ENCODE data around the gene DPYSL5.

The DPYSL5 gene

GRCh38 chr2:26846334-26847306 lies 1.3 kb upstream of the DPYSL5 start:
- FAIRE-seq, result peak; percentile 92

GRCh38 chr2:26847307-26847654 lies 651 bp upstream of the DPYSL5 start:
- no peak for FAIRE-seq

- no peak for FAIRE-seq
Measured at GRCh38 chr2:26848336-26849055, 564 bp downstream of the DPYSL5 start.

- no peak for FAIRE-seq
Measured at GRCh38 chr2:26849056-26849999, 1.4 kb downstream of the DPYSL5 start.

GRCh38 chr2:26850000-26850431 lies 2.1 kb downstream of the DPYSL5 start:
- no peak for FAIRE-seq

- no peak for FAIRE-seq
Measured at GRCh38 chr2:26850505-26850904, 2.6 kb downstream of the DPYSL5 start.

- no peak for FAIRE-seq
Measured at GRCh38 chr2:26852405-26853306, 4.7 kb downstream of the DPYSL5 start.

- no peak for FAIRE-seq
Measured at GRCh38 chr2:26853751-26854150, 5.8 kb downstream of the DPYSL5 start.

- no peak for FAIRE-seq
Measured at GRCh38 chr2:26854283-26854827, 6.4 kb downstream of the DPYSL5 start.

GRCh38 chr2:26855466-26855865 lies 7.5 kb downstream of the DPYSL5 start:
- no peak for FAIRE-seq

- FAIRE-seq, result no peak
Measured at GRCh38 chr2:26859622-26860021, 11.7 kb downstream of the DPYSL5 start.

- FAIRE-seq, result no peak
Measured at GRCh38 chr2:26860211-26860850, 12.4 kb downstream of the DPYSL5 start.

- FAIRE-seq, result no peak
Measured at GRCh38 chr2:26861610-26862224, 13.8 kb downstream of the DPYSL5 start.

GRCh38 chr2:26864226-26864625 lies 16.3 kb downstream of the DPYSL5 start:
- no peak for FAIRE-seq

GRCh38 chr2:26864646-26865045 lies 16.7 kb downstream of the DPYSL5 start:
- FAIRE-seq, result no peak

- FAIRE-seq, result no peak
Measured at GRCh38 chr2:26870585-26871095, 22.7 kb downstream of the DPYSL5 start.

GRCh38 chr2:26873286-26873983 lies 25.5 kb downstream of the DPYSL5 start:
- no peak for FAIRE-seq

- FAIRE-seq, result no peak
Measured at GRCh38 chr2:26874514-26874913, 26.6 kb downstream of the DPYSL5 start.

GRCh38 chr2:26875065-26875634 lies 27.2 kb downstream of the DPYSL5 start:
- no peak for FAIRE-seq
